B cell (primary cell): ENCODE measurements around the gene PCP4.

Experiments used
- EZH2 ChIP-seq: IDR thresholded peaks from 2 replicates; pipeline ENCODE4 v1.6.1; 2012; ENCODE audit warnings: borderline replicate concordance, low read depth, mild to moderate bottlenecking, moderate library complexity, low read length; ENCODE audit not compliant: insufficient read depth, poor library complexity, severe bottlenecking
- TF ChIP-seq, protein P1 (sequence below): fragments of 200-600 bp; IDR thresholded peaks from one replicate; pipeline ENCODE4 v1.8.0; 2022; ENCODE audit warnings: antibody characterized with exemption, mild to moderate bottlenecking

DNA sequence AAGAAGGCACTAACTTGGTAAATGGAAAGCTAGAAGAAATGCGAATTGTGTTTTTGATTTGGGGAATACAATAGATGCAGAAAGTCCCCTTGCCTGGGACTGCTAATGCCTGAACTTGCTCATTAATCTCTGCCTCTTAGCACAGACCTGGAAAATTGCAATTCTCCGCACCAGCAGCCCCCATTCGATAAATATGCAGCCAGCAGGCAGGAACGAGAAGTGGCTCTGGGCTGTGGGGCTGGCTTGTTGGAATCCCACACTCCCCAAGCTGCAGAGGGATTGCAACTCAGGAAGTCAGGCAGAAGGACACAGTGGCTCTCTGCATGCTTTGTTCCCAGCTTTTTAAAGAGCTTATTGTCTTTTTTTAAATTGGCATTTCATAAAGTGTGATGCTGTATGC is 51.3 kb downstream of the PCP4 start:
- TF ChIP-seq, protein P1, sequence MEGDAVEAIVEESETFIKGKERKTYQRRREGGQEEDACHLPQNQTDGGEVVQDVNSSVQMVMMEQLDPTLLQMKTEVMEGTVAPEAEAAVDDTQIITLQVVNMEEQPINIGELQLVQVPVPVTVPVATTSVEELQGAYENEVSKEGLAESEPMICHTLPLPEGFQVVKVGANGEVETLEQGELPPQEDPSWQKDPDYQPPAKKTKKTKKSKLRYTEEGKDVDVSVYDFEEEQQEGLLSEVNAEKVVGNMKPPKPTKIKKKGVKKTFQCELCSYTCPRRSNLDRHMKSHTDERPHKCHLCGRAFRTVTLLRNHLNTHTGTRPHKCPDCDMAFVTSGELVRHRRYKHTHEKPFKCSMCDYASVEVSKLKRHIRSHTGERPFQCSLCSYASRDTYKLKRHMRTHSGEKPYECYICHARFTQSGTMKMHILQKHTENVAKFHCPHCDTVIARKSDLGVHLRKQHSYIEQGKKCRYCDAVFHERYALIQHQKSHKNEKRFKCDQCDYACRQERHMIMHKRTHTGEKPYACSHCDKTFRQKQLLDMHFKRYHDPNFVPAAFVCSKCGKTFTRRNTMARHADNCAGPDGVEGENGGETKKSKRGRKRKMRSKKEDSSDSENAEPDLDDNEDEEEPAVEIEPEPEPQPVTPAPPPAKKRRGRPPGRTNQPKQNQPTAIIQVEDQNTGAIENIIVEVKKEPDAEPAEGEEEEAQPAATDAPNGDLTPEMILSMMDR = no peak
- no peak for TF ChIP-seq EZH2
